Uterus (tissue), 4 donors: ENCODE measurements around the gene HOXD3. TPM values are rescaled to one million over a fixed set of nuclear protein-coding genes. Genes with fewer than 3 reads are reported as not detected.

Experiments used
- DNase-seq, 2 donors: peaks; one replicate each; pipeline ENCODE4 v3.0.0-alpha.2; 2019 to 2020
- H3K27ac ChIP-seq, 2 donors: fragments of 200-600 bp; sonication (generic); 1 replicate in 1 of 2; 2 replicates in 1 of 2; pipeline ENCODE4 v1.5.1; 2016 to 2018
- H3K27me3 ChIP-seq, 2 donors: fragments of 200-600 bp; sonication (generic); one replicate each; pipeline ENCODE4 v1.5.1; 2018 to 2019; ENCODE audit warnings: control low read depth in 1 of 2
- H3K36me3 ChIP-seq, 2 donors: fragments of 200-600 bp; sonication (generic); one replicate each; pipeline ENCODE4 v1.5.1; 2019; ENCODE audit warnings: control low read depth in 1 of 2
- H3K4me1 ChIP-seq, 2 donors: fragments of 200-600 bp; sonication (generic); one replicate each; pipeline ENCODE4 v1.5.1; 2018 to 2019; ENCODE audit warnings: control low read depth in 1 of 2
- H3K4me3 ChIP-seq, 2 donors: fragments of 200-600 bp; sonication (generic); 1 replicate in 1 of 2; 2 replicates in 1 of 2; pipeline ENCODE4 v1.5.1; 2018 to 2019; ENCODE audit warnings: mild to moderate bottlenecking in 1 of 2
- H3K9me3 ChIP-seq, 2 donors: fragments of 200-600 bp; sonication (generic); one replicate each; pipeline ENCODE4 v1.5.1; 2019; ENCODE audit warnings: control low read depth in 1 of 2
- POLR2A ChIP-seq, 2 donors: fragments of 450-650 bp; IDR thresholded peaks; one replicate each; pipeline ENCODE4 v1.6.1; 2016; ENCODE audit warnings: antibody characterized with exemption in 2 of 2, mild to moderate bottlenecking in 1 of 2, moderate library complexity in 1 of 2
- intact Hi-C: fragments of 100-400 bp; cut with DNase I; formaldehyde crosslinking; loops from one replicate; pipeline ENCODE4 v1.15.1; 2023; ENCODE audit warnings: low total_unique reads
- total RNA-seq, 4 donors: library from RNA; depleted of rRNA in 3 of 4; stranded (reverse); fragments of >200 nt in 3 of 4; gene quantifications; one replicate each; pipeline versions ENCODE4 v1.1.0 to v1.2.4, GENCODE V29; 2014 to 2023
- TF ChIP-seq, protein P1 (sequence below), 4 experiments: fragments of 200-600 bp in 2 of 4; fragments of 450-650 bp in 2 of 4; sonication (generic) in 2 of 4; IDR thresholded peaks; one replicate each; pipeline ENCODE4 v1.5.1; 2016 to 2019; ENCODE audit warnings: antibody characterized with exemption in 4 of 4, mild to moderate bottlenecking in 2 of 4, moderate library complexity in 1 of 4
- donor health status: DM: yes; HTN: yes; CAD: no.

The HOXD3 gene
- total RNA-seq, 4 donors from 2014 or later, result 14.7 to 61.2 (median 22.7) TPM

DNA sequence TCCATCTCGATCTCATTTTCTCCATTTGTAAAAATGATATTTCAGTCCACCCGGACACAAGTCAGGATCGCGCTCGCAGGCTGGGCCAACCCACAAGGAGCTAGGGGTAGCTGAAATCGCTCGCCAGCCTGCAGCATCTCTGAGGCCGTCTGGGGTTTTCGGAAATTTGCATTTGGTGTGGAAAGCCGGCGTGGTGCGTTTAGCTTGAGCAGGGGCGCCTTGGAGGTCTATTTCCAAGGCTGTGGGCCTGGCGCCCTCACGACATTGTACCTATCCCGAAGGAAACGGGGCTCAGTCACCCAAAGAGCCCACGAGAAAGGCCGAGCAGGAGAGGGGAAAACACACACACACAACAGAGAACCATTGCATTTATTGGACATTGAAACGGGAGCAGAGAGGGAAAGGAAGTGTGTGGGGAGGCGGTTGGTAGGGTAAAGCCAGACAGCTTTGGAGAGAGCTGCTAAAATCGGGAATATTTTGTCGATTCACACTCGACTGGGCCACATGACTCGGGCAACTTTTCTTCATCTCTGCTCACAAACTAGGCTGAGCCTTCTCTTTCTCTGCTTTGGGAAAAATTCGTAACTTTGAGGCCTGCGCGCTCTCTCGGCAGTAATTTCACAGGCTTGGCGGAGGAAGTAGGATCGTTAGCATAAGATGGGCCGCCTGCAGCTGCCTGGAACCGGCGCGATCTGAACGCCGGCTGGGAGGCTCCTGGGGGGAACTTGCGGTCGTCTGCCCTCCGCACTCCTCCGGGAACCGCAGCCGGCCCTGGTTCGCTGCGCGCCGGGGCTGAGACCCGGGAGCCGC is 28.7 kb upstream of the HOXD3 start:
- H3K4me3 ChIP-seq, result peak overlapping the region; percentile 62 to 78
- H3K27ac ChIP-seq, result peak overlapping the region; percentile 98 to 99
- no peaks in the 10 kb centered on the region for H3K4me1 ChIP-seq
- TF ChIP-seq, protein P1, sequence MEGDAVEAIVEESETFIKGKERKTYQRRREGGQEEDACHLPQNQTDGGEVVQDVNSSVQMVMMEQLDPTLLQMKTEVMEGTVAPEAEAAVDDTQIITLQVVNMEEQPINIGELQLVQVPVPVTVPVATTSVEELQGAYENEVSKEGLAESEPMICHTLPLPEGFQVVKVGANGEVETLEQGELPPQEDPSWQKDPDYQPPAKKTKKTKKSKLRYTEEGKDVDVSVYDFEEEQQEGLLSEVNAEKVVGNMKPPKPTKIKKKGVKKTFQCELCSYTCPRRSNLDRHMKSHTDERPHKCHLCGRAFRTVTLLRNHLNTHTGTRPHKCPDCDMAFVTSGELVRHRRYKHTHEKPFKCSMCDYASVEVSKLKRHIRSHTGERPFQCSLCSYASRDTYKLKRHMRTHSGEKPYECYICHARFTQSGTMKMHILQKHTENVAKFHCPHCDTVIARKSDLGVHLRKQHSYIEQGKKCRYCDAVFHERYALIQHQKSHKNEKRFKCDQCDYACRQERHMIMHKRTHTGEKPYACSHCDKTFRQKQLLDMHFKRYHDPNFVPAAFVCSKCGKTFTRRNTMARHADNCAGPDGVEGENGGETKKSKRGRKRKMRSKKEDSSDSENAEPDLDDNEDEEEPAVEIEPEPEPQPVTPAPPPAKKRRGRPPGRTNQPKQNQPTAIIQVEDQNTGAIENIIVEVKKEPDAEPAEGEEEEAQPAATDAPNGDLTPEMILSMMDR (IDR thresholded peaks at IDR 0.05), result no peak
- TF ChIP-seq POLR2A (IDR thresholded peaks at IDR 0.05), result no peak
- H3K9me3 ChIP-seq, result no peaks in the 10 kb centered on the region
- no peaks in the 10 kb centered on the region for H3K36me3 ChIP-seq
- intact Hi-C loops, result loop anchor here (5.0 to 10.0 kb wide), 3 partner anchors 509 to 1136 kb away; partner anchors contain the start of gene NFE2L2
- no peaks in the 10 kb centered on the region for H3K27me3 ChIP-seq
- peak; percentile 48 to 53 for DNase-seq

DNA sequence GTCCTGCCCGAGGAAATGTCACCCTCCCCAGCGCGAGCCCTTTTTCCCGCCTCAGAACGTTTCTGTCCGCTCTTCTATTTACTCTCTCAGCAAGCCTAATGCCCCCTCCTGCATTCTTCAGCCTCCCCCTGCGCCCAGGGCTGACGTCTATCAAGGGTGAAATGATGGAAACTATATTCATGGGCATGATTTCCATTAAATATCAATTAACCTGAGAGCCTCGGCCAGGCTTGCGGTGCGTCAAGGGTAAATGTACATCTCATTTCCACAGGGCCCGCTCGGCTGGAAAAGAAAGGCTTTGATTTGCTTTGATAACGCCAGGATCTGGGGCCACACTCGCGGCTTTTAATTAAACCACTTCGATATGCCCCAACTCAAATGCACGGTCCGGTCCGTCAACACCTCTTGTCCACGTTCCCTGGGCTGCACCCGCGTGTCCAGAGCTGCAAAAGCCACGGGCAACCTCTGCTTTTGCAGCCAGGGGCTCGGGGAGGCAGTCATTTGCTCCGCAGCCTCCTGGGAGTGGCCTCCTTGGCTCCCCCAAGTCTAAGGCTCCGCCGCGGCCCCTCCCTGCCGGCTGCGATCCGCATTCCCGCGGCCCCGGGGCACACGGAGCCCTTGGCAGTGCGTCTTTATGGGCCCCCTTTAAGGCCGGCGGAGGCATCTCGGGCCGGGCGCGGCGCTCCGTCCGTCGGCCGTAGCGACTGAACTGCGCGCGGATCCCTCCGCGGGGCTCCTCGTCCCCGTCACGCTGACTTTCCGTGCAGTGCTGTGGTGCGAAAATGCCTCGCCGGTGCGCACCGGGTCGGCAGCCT is 27.9 kb upstream of the HOXD3 start, which contains the start of gene HOXD8:
HOXD8 (plus strand) TSS at position 724 of the 815 bp plus-strand sequence. CDS start 662 bp downstream, outside the sequence.
- TF ChIP-seq, protein P1 (IDR thresholded peaks at IDR 0.05), result no peak
- peak; percentile 70 to 80 for TF ChIP-seq POLR2A (IDR thresholded peaks at IDR 0.05)
- Histone ChIP-seq H3K4me3 (peak within 1 kb of the TSS; percentile 62 to 78), H3K27ac (peak within 1 kb of the TSS; percentile 98 to 99), H3K9me3 (no peaks in the 10 kb centered on the region), H3K36me3 (no peaks in the 10 kb centered on the region), H3K27me3 (no peaks in the 10 kb centered on the region), H3K4me1 (peaks cover 0 to 3% of the 10 kb centered on the region in 2 donors)
- peak; percentile 88 to 91 for DNase-seq
- intact Hi-C loops, result loop anchor here (5.0 to 10.0 kb wide), 3 partner anchors 508 to 1136 kb away; partner anchors contain the start of gene NFE2L2

DNA sequence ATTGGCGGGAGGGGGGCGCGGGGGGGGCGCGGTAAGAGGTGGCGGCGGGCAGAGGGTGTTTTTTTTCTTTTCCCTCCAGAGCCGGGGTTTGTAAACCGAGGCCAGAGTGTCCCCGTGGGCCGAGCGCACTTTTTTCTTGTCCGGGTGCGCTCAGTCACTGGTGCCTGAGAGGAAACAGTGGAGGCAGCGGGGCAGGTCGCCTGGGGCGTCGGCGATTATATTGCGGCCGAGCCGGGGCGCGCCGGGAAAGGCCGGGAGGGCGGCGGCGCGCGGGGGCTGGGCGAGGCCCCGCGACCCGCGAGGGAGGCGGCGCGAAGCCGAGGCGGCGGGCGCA is 27.3 kb upstream of the HOXD3 start:
- intact Hi-C loops, result loop anchor here (5.0 to 10.0 kb wide), 3 partner anchors 508 to 1135 kb away; partner anchors contain the start of gene NFE2L2
- peak overlapping the region; percentile 98 to 99 for H3K27ac ChIP-seq
- peaks cover 0 to 9% of the 10 kb centered on the region in 2 donors for H3K4me1 ChIP-seq
- no peaks in the 10 kb centered on the region for H3K9me3 ChIP-seq
- DNase-seq, result no peak
- H3K27me3 ChIP-seq, result no peaks in the 10 kb centered on the region
- peak overlapping the region; percentile 62 to 78 for H3K4me3 ChIP-seq
- no peaks in the 10 kb centered on the region for H3K36me3 ChIP-seq
- peak in 1 of 2 donors; percentile 7 for TF ChIP-seq POLR2A (IDR thresholded peaks at IDR 0.05)
- TF ChIP-seq, protein P1 (IDR thresholded peaks at IDR 0.05), result no peak

DNA sequence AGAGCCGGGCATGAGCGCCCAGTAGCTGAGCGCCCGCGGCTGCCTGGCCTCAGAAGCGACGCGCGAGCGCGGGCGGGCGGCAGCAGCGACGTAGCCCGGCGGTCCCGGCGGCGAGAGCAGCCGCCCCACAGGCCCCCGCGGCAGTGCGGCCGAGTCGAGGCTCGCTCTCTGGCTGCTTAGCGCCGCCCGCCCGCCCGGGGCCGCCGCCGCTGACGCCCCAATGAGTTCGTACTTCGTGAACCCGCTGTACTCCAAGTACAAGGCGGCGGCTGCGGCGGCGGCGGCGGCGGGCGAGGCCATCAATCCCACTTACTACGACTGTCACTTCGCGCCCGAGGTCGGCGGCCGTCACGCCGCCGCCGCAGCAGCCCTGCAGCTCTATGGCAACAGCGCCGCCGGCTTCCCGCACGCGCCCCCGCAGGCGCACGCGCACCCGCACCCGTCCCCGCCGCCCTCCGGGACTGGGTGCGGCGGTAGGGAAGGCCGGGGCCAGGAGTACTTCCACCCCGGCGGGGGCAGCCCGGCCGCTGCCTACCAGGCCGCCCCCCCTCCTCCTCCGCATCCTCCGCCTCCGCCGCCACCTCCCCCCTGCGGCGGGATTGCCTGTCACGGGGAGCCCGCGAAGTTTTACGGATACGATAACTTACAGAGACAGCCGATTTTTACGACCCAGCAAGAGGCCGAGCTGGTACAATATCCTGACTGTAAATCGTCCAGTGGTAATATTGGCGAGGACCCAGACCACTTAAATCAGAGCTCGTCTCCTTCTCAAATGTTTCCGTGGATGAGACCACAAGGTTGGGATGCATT is 26.8 kb upstream of the HOXD3 start:
- intact Hi-C loops, result no loop called here
- peak overlapping the region; percentile 98 to 99 for H3K27ac ChIP-seq
- TF ChIP-seq POLR2A (IDR thresholded peaks at IDR 0.05), result peak; percentile 20 to 65
- TF ChIP-seq, protein P1 (IDR thresholded peaks at IDR 0.05), result peak in 1 of 4 experiments; percentile 13

More for the DNA sequence above, 26.8 kb upstream of the HOXD3 start:
- DNase-seq, result peak; percentile 85 to 92
- H3K9me3 ChIP-seq, result no peaks in the 10 kb centered on the region
- peaks cover 0 to 15% of the 10 kb centered on the region in 2 donors for H3K4me1 ChIP-seq
- H3K27me3 ChIP-seq, result no peaks in the 10 kb centered on the region
- H3K4me3 ChIP-seq, result peak overlapping the region; percentile 62 to 78
- H3K36me3 ChIP-seq, result no peaks in the 10 kb centered on the region
